Activated CD8-positive, alpha-beta memory T cell treated with anti-CD3 and anti-CD28 coated beads, Interleukin-2, amount 50 U/mL, for 48 hours (primary cell): Measurements from ENCODE around the gene MCF2L2.

Source experiments
- DNase-seq: peaks from one replicate; pipeline ENCODE4 v3.0.0-alpha.2; 2020

MCF2L2 gene

DNA sequence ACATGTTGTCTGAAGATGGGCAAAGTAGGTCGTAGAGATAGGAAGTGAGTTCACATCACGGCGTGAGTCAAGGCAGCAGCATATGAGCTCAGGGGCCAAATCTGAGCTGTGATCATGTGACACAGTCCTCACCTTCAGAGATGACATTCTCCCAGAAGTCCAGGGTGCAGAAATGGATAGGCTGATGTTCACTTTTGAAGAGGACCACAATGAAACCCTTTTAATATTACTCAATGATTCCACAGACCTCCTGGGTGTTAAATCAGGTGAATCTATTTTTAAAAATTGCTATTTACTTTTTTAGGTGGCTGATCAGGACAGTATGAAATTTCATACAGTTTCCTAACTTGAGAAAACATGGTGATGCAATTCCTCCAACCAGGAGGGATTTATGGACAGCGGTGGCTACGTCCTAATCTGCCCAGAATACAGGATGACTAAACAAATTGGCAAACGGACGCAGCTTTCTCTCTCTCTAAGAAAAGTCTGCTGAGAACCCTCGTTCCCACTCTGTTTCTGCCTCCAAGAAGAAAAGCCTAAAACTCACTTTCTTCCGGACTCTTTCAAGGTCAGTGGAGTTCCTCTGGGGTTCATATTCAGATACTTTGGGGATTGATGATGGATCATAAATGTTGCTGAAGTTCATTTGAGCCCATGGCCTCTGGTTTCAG is 141.0 kb downstream of the MCF2L2 start:
- no peak for DNase-seq

DNA sequence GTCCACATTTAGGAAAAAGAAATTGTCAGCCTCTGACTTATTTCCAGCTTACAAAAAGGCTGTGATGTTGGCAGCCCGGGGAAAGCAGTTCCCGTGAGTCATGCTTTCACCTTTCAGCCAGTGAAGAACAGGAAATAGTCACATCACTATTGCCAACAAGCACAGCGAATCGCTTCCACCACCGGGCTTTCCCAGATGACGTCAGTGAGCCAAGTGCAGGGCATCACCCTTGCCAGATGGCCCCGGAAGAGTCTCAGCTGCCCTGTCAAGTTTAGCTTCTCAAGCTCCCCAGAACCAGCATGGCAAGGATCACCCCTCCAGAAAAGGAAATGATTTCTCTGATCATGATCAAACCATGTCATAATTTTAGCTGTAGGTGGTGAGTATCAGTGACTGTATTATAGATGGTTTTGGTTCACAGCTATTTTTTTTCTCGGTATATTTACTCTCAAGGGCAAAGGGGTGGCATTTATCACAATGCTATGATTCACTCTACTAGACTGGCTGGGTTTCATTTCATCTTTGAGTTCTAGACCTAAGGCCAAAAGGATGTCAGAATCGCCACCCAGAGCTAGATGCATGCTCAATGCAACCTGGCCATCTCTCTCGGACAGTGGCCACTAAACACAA is 142.5 kb downstream of the MCF2L2 start:
- DNase-seq: peak; percentile 92

DNA sequence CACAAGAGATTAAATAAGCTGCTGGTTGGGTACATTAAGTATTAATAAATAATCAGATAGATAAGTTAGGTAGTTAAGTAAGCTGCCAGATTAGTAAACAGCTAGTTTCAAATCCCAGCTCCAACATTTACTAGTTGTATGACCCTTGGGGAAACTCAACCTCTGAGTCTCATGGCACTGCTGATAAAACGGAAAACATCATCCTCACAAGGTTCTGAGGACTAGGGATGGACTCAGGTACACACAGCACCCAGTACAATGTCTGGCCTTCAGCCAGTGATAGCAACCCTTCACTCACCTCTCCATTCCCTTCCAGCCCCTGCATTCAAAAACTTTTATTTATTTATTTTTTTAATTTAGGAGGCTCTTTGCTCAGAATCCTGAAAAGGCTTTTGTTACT is 143.1 kb downstream of the MCF2L2 start:
- DNase-seq: no peak

DNA sequence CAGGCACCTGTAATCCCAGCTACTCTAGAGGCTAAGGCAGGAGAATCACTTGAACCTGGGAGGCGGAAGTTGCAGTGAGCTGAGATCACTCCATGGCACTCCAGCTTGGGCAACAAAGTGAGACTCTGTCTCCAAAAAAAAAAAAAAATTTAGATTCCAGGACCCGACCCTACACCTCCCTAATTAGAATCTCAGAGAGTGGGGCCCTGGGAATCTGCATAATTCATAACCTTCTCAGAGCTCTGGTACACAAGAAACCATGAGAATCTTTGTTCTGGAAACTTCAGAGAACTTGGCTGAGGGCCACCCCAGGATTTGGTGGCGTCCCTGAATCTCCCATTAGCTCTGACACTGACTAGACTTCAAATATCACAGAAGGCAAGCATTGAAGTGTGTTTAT is 143.8 kb downstream of the MCF2L2 start:
- DNase-seq: no peak

DNA sequence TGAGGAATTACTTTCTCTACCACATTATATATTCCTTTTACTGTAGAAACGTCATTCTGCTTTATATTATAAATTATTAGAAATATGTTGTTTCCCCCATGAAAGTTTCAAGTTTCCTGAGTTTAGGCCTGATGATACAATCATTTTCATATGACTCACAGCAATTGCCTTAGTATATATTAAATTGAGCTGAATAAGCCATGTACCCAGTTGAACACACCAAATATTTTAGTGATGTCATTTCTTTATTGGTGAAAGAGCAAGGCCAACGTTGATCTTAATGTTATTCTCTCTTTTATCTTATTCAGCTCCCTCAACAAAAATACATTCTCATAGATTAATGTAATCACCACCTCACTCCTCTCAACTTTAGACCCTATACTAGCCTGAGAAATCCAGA is 144.5 kb downstream of the MCF2L2 start:
- no peak for DNase-seq

DNA sequence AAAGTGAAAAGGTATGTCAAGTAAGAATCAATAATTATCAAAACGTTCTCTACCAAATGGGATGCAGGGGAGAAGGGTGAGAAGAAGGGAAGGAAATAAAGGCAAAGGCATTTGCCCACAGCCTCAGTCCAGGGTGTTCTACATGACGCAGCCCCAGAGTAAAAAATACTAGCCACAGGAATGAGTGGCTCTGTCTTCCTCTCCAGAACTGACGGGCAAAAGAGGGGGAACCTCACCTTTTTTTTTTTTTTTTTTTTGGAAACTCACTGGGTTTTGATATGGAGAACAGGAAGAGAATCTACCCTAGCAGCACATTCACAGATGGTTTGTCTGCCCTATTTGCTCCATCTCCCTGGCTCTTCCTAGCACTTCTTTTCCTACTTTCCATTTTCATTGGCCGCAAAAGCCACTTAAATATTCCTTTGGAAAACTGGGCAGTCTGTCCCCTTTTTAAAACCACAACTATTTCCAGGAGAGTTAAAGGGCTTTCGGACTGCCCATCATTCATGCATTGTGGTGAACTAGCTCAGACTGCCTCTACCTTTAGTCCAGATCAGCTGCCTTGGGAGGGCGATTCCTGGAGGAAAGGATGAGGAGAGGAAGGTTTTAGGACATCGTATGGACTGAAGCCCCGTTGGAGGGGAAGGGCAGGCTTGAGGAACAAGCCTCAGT is 147.2 kb downstream of the MCF2L2 start:
- no peak for DNase-seq

DNA sequence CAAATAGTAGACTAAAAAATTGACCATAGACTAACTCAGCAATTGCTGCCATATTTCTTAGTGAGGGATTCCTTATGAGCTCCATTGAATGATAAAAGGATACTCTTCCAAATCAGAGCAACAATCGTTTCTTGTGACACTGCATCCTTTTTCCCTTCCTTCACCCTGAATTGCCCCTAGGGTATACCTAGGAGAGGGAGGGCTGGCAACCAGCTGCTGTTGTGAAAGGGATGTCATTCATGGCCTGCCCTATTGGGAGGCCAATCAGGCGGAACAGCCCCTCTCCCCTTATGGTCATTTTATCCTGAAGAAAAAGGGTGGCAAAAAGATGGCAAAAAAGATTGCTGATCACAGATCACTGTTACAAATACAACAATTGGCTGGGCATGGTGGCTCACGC is 149.0 kb downstream of the MCF2L2 start:
- no peak for DNase-seq

DNA sequence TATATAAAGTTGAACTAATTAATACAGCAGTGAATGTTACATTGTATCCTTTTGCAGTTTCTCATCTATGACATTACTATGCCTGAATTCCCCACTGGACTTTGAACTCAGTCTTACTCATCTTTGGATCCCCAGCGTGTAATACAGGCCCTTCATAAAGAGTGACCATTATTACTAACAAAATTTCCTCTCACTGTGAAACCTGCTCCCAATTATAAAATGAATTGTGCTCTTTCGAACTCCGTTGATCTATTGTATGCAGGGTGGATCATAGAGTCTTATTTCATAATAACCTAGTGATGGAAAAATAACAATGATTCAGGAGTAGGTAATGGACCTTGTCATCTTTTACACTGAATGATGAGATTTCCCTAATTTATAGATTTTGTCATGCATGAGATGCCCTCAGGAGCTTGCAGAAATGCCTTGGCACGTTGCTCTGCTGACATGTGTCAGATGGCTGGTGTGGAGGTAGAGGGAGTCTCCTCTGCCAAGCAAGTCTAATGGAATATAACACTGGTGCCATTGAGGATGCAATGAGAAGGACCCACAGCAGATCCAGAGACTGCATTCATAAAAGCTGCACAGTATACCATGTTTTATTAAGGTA is 149.8 kb downstream of the MCF2L2 start:
- no peak for DNase-seq

DNA sequence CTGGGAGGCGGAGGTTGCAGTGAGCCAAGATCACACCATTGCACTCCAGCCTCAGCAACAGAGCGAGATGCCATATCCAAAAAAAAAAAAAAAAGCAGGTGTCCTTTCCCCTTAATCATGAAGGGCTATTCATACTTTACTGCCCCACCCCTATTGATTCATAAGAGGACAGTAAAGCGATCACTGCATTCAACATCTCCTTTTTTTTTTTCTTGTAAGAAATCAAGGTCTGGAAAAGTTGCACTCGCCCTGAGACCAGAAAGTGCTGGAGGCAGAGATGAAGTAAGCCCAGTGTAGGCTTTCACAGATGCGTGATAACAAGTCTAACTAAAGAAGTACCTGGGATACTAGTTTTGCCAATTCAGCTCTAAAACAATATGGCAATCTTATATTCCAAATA is 151.2 kb downstream of the MCF2L2 start:
- DNase-seq: no peak

DNA sequence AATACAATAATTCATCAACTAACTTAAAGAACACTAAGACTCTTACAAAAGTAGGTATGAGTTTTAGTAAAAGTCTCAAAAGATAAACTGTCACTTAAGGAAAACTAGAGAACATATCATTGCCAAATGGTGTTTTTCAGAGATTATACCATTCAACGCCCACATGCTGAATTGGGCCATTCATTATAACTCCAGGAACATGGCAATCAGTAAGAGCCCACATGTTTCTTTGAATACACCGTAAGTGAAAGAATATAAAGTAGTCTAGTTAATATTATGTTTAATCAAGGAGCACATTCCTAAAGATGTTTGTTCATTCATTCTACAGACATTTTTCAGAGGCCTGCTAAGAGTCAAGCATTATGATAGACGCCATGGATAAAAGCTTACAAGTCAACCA is 152.5 kb downstream of the MCF2L2 start:
- no peak for DNase-seq

DNA sequence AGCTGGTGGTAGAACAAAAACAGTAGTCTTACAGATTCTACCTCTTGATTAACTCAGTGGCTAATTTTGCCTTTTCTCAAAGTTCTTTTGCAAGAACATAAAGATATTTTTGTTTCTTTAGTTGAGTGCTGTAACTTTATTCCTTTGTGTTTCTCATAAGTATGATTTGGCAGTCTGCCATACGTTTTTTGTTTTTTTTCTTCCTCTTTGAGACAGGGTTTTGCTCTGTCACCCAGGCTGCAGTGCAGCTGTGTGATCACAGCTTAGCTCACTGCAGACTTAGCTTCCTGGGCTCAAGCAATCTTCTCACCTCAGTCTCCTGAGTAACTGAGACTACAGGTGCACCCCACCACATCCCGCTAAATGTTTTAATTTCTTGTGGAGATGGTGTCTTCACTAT is 153.0 kb downstream of the MCF2L2 start:
- DNase-seq: no peak

DNA sequence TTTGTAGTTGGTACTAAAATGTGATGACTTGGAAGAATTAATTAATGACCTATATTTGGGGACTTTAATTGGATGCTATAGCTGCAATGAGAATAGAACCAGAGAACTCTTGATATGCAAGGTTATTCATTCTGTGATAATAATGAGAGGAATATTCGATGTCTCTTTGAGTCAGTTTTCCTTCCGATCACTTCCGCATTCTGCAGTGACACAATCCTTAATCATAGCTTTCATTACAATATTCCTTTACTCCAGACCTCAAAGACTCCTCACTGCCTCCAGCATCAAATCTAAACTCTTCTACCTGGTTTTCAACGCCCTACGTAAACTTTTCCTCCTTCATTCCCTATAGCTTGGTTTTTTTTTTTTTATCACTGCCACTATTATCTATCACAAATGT is 153.8 kb downstream of the MCF2L2 start:
- no peak for DNase-seq

DNA sequence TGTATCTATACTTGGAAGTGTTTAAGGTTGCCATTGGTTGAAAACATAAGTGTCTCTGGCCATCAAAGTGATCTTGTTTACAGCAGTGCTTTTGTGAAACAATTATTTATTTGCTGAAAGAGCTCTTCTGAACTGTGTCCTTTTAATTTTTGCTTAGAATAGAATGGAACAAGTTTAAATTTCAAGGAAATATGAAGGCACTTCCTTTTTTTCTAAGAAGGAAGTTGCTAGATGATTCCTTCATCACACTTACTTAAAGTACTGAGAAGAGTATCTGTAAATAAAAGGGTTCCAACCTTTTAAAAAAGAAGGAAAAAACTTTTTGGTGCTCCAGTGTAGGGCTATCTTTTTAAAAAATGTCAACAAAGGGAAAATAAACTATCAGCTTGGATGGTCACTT is 155.6 kb downstream of the MCF2L2 start:
- no peak for DNase-seq

DNA sequence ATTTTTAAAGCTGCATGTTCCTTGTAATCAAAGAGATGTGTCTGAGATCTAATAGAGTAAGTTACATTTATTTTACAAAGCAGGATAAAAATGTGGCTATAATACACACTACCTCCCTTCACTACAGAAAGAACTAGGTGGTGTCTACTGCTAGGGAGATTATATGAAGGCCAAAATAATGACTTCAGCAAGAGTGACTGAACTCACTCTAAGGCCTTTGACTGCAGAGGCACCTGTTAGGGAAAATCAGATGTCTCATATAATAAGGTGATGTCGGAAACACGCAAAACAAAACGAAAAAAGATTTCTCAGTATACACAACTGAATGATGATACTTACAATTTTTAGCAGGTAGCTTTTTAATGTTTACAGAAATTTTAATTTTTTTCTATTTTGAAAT is 156.3 kb downstream of the MCF2L2 start:
- DNase-seq: no peak

DNA sequence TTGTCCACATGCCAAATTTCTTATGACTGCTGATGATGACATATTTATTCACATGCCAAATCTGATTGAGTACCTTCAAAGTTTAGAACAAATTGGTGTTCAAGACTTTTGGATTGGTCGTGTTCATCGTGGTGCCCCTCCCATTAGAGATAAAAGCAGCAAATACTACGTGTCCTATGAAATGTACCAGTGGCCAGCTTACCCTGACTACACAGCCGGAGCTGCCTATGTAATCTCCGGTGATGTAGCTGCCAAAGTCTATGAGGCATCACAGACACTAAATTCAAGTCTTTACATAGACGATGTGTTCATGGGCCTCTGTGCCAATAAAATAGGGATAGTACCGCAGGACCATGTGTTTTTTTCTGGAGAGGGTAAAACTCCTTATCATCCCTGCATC is 158.1 kb downstream of the MCF2L2 start:
- DNase-seq: no peak

DNA sequence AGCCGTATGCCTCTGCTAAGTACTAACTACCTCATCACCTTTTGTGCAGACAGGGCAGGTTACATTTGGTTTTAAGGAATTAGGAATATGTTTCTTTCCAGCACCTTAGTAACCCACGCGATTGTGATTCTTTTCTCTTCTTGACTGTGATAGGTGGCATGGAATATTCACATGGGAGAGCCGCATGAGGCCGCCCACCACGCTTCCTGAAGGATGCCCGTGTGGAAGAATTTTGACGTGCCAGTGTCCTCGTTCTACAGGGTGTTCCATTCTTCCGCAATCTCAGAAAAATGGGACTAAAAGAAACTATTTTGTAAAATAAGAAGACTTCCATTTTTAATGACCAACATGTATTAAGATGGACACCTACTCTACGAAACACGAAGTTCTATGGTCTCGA is 159.1 kb downstream of the MCF2L2 start:
- no peak for DNase-seq

DNA sequence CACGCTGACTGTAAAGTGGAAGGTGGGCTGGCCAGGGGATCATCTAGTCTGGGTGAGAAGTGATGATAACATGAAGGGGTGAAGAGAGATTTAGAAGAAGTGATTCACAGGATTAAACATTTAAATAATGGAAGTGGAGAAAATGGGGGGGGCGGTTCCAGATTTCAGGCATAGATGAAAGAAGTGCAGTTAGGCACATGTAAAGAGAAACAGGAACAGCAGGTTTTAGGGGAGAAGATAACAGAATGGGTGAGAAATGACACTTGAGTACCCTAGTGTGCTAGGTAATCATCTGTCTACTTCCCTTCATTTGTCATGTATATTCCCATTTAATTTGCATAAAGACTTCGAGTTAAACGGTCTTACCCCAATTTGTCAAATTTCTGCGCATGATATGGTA is 160.1 kb downstream of the MCF2L2 start:
- DNase-seq: no peak

DNA sequence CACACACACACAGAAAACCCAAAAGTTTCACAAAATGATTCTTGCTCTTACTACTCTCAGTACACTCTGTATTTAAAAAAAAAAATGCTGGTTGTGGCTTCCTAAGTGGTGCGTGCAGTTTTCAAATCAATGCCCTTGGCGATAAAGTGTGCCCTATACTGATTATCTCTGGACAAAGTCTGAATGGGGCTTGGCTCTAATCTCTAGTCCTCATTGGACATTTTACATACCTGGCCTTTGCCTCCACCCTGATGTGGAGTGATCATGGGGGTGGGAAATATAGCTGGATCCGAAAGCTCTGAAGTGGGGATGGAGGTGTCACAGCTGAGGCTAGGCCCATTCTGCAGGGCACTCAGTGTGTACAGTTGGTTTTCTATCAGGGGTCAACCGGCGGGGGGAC is 161.3 kb downstream of the MCF2L2 start:
- DNase-seq: no peak

DNA sequence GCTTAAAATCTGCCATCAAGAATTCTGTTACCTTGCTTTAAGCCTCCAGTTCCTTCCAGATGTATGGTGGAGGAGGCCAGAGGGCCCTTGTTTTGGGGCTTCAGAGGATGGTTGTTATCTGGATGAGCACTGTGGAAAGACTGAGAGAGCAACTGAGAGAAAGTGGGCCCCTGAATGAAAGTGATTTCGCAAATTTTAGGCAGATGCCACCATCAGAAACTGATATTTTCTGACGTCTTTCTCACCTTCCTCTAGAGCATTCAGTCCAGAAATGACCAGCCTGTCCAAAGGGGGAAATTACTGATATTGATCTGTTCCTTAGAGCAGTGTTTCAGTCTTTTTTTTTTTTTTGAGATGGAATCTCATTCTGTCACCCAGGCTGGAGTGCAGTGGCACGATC is 162.0 kb downstream of the MCF2L2 start:
- no peak for DNase-seq

DNA sequence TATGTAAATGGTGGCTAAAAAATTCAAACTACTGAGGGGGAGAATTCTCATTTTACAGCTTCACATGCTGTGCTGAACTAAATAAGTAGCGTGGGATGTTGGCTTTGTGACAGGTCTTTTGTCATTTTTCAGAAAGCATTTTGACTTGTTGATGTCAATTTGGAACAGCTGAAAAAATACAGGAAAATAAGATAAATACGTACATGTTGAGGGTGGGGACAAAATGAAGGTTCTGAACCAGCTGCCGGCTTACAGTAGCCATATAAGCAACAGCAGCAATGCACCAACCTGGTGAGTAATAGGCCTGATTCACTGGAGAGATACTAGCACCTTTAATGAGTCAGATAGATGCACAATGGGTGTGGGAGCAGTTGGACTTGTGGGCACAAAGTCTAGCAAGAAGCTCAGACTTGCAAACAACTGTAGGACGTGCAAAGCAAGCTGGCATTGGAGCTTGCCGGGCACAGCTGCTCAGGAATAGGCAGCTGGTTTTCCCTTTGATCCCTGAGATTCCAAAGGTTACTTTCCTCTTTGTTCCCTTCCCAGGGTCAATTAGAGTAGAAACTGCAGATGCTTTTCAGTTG is 162.5 kb downstream of the MCF2L2 start:
- peak; percentile 68 for DNase-seq

DNA sequence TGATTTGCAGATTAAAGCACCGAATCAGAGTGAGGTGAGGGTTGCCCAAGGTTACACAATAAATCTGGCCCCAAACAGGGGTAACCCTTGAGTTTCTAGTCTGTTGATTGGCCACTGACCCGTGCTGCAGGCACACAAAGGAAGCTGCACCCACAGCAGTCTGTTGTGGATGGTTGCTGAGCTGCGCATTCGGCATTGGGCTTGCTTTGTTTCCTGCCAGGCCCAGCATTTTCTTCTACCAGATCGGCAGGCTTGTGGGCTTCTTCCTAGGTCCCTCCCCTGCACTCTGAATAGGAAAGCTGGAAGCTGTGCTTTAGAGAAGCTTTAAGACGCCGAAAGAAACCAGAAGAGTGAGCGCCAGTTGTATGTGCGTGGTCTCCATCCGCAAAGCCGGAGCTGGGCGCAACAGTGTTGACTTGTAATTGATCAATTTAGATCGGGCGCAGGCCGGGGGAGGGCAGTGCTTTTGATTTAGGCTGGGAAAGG is 163.2 kb downstream of the MCF2L2 start:
- DNase-seq: no peak

DNA sequence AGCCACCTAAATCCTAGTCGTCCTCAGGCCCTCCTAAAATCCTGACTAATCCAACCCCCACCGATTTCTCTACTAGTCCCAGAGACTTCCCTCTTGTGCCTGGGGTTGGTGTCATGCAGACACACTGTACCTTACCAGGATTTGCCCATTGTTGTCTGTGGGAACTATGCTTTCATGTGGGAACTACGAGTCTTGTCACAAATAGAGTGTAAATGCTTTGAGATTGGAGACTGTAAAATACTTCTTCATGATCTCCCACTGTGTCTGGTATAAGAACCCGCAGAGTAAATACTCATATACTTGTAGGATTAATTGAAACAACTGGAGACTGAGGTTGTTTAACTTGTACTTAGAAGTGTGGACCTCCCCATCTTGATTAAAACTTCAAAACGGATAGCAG is 164.2 kb downstream of the MCF2L2 start:
- DNase-seq: no peak

DNA sequence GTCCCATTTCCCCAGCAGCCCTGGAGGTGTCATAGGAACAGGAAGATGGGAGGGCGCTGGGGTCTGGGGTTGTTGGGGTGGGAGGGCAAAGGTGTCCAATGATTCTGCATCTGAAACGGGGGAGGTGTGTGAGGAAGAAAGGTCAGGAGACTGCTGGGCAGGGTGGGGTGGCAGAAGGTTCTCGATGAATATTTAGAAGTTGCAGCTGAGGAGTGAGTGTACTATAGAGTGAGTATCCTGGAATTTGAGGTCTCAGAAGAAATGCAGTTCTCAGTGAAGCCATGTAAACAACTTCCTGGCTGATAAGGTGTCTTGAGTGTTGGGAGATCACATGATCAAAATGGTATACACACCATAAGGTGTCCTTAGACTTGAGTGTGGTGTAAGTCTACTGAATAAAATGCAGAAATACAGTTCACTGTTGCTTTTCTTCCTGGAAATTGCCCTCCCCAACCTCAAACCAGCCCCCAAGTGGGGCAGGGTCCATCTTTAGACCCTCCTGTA is 165.5 kb downstream of the MCF2L2 start:
- DNase-seq: no peak
